Measurements from ENCODE around the gene ICAM3. TPM values are rescaled to one million over a fixed set of nuclear protein-coding genes. Genes with fewer than 3 reads are reported as not detected.

The ICAM3 gene
- total RNA-seq, 1 experiment from 2014 or later = 28.3 TPM

DNA sequence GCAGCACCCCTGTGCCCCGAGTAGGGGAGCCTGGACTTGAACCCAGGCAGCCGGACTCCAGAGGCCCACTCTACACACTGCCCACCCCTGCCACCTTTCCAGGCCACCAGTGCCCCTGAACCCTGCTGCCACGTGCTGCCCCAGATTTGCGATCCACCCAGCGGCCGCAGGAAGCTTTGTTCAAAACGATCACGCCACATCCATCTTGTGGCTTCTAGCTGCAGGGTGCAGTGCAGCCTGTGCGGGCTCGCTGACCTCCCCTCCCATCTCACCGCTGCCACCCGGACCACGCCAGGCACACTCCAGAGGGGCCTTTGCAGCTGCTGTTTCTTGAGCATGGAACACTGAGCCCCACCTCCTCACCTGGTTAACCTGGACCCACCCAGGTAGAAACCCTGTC lies 9.9 kb downstream of the ICAM3 start:
- Histone ChIP-seq H3K27me3 (ENCODE audit: insufficient read depth, low read length) (no peaks in the 10 kb centered on the region; the same call in 1 of the 2 replicates), H2BK20ac (ENCODE audit: low read depth, low read length, poor library complexity, severe bottlenecking) (no peak overlapping the region), H4K91ac (ENCODE audit: insufficient read length, low read depth, low read length) (no peak overlapping the region), H4K5ac (ENCODE audit: insufficient read length, low read depth, low read length) (no peak overlapping the region), H3K23ac (ENCODE audit: insufficient read length, low read depth, low read length) (no peak overlapping the region), H3T11ph (ENCODE audit: low read length) (no peak overlapping the region), H3K4me2 (ENCODE audit: insufficient read depth, insufficient read length, low read length) (no peak overlapping the region), H2AFZ (ENCODE audit: low read length) (no peak overlapping the region), H3K79me1 (ENCODE audit: insufficient read depth, low read depth, low read length, poor library complexity, severe bottlenecking) (peaks cover 4% of the 10 kb centered on the region), H3K23me2 (ENCODE audit: insufficient read length, low read depth, low read length, poor library complexity, severe bottlenecking) (peaks cover 18% of the 10 kb centered on the region), H2AK5ac (ENCODE audit: insufficient read length, low read length) (no peak overlapping the region), H4K20me1 (ENCODE audit: control insufficient read depth, insufficient read depth, insufficient read length) (no peaks in the 10 kb centered on the region), H3K56ac (ENCODE audit: insufficient read length, low read depth, low read length) (no peak overlapping the region), H3K4me1 (ENCODE audit: insufficient read depth, low read length) (no peaks in the 10 kb centered on the region), H4K8ac (replicated peaks; ENCODE audit: insufficient read length, low read depth, low read length) (no peak overlapping the region), H3K79me2 (ENCODE audit: insufficient read depth, low read length) (peaks cover 8% of the 10 kb centered on the region; the same call in 1 of the 2 replicates), H3K14ac (ENCODE audit: insufficient read depth, low read length) (no peak overlapping the region), H2BK12ac (ENCODE audit: insufficient read length, low read depth, low read length) (no peak overlapping the region), H3K9ac (ENCODE audit: extremely low read depth, insufficient read length, low read length) (no peak overlapping the region), H3K4ac (ENCODE audit: low read depth, low read length) (no peak overlapping the region), H3K9me3 (ENCODE audit: control insufficient read depth, low read depth, low read length) (no peaks in the 10 kb centered on the region), H2BK120ac (ENCODE audit: low read depth, low read length, poor library complexity, severe bottlenecking) (no peak overlapping the region), H2BK5ac (ENCODE audit: insufficient read length, low read length) (no peak overlapping the region), H2BK15ac (ENCODE audit: low read depth, low read length) (no peak overlapping the region), H3K18ac (ENCODE audit: insufficient read length, low read depth, low read length) (no peak overlapping the region), H3K27ac (ENCODE audit: insufficient read length, low read depth, low read length) (no peak overlapping the region)
- no peaks in the 10 kb centered on the region; the same call in 1 of the 2 replicates for H3K27me3 Mint-ChIP-seq (ENCODE audit: low read depth)
- H3K4me1 Mint-ChIP-seq = peaks cover 12 to 16% of the 10 kb centered on the region in 2 experiments
- H3K4me3 Mint-ChIP-seq = no peak overlapping the region
- H3K27ac Mint-ChIP-seq = peak overlapping the region in 1 of 3 experiments; percentile 44; a peak in 1 of 7 replicates
- DNase-seq = no peak
- no peaks in the 10 kb centered on the region; a peak in 1 of 5 replicates for H3K9me3 Mint-ChIP-seq
- no peak for TF ChIP-seq CTCF (conservative IDR thresholded peaks at IDR 0.05)
- H3K36me3 Mint-ChIP-seq (ENCODE audit: insufficient read depth in 1 of 3, low read depth in 3 of 3) = peaks cover 15 to 64% (median 49%) of the 10 kb centered on the region in 3 experiments; a peak in 6 of 7 replicates
- WGBS (ENCODE audit: extremely low coverage, insufficient read length, low lambda C conversion rate) = no CpG with 5 or more reads among the region's 13 CpGs

Data from H9 (cell line).